HG03064 (cell line): ENCODE measurements around the gene TIMM23.
"Not testable (repeated sequence)": the region's sequence is repeated elsewhere in the genome, so short reads cannot be mapped to it uniquely, and the experiment has no call there.

Experiments
- ATAC-seq: cut with Tn5 transposase; IDR thresholded peaks from one replicate; pipeline ENCODE4 v1.9.1; 2021; ENCODE audit warnings: low read depth; ENCODE audit not compliant: unreplicated experiment

TIMM23 gene

GRCh38 chr10:45985590-45985989, 13.3 kb downstream of the TIMM23 start:
- not testable (repeated sequence) for ATAC-seq

- no peak for ATAC-seq
These were observed 25.3 kb downstream of the TIMM23 start for GRCh38 chr10:45997557-45997956.

- no peak for ATAC-seq
These were observed 25.9 kb downstream of the TIMM23 start for GRCh38 chr10:45997994-45998763.

GRCh38 chr10:45999955-46000354, 27.7 kb downstream of the TIMM23 start:
- ATAC-seq, result not testable (repeated sequence)

- ATAC-seq, result no peak
These were observed 28.2 kb downstream of the TIMM23 start for GRCh38 chr10:46000538-46000937.

GRCh38 chr10:46001187-46001756, 29.0 kb downstream of the TIMM23 start:
- no peak for ATAC-seq

GRCh38 chr10:46002189-46002687, 29.9 kb downstream of the TIMM23 start:
- ATAC-seq, result not testable (repeated sequence)

- ATAC-seq, result no peak
These were observed 30.8 kb downstream of the TIMM23 start for GRCh38 chr10:46002916-46003693.

- ATAC-seq, result no peak
These were observed 32.7 kb downstream of the TIMM23 start for GRCh38 chr10:46004963-46005362.

GRCh38 chr10:46005383-46005782, 33.1 kb downstream of the TIMM23 start:
- ATAC-seq, result no peak

GRCh38 chr10:46006219-46006618, 33.9 kb downstream of the TIMM23 start:
- ATAC-seq, result no peak

- no peak for ATAC-seq
These were observed 40.5 kb downstream of the TIMM23 start for GRCh38 chr10:46012746-46013145.

- ATAC-seq, result no peak
These were observed 41.9 kb downstream of the TIMM23 start for GRCh38 chr10:46014206-46014605.

GRCh38 chr10:46014683-46015405, 42.6 kb downstream of the TIMM23 start:
- no peak for ATAC-seq

GRCh38 chr10:46016190-46016589, 43.9 kb downstream of the TIMM23 start:
- ATAC-seq, result no peak

- no peak for ATAC-seq
These were observed 44.5 kb downstream of the TIMM23 start for GRCh38 chr10:46016811-46017210.

GRCh38 chr10:46017733-46018132, 45.4 kb downstream of the TIMM23 start:
- no peak for ATAC-seq

GRCh38 chr10:46018453-46019176, 46.3 kb downstream of the TIMM23 start:
- ATAC-seq, result no peak

GRCh38 chr10:46019177-46019528, 46.9 kb downstream of the TIMM23 start:
- ATAC-seq, result no peak
